ENCODE measurements around the gene CCNF.

CCNF gene

GRCh38 chr16:2464333-2464732 lies 35.1 kb downstream of the CCNF start:
- H3K4me3 ChIP-seq, result no peak overlapping the region
- peak overlapping the region in 9 of 11 experiments; percentile 16 to 51 (median 31); a peak in 9 of 22 replicates for H3K4me2 ChIP-seq
- H3K9ac ChIP-seq, result peak overlapping the region in 2 of 11 experiments; percentile 32 to 44; a peak in 2 of 22 replicates
- peaks cover 0 to 21% (median 0%) of the 10 kb centered on the region in 11 experiments; a peak in 7 of 22 replicates for H3K36me3 ChIP-seq
- TF ChIP-seq Cebpa-rat (IDR thresholded peaks at IDR 0.05), result no peak
- no peaks in the 10 kb centered on the region for H3K9me3 ChIP-seq (replicated peaks in 1 of 11)
- H3K4me1 ChIP-seq, result peaks cover 38 to 86% (median 75%) of the 10 kb centered on the region in 10 experiments
- H4K20me1 ChIP-seq, result peaks cover 0 to 68% (median 20%) of the 10 kb centered on the region in 11 experiments; a peak in 16 of 22 replicates
- peaks cover 0 to 29% (median 0%) of the 10 kb centered on the region in 11 experiments; a peak in 8 of 22 replicates for H3K27me3 ChIP-seq
- 0 out of 22 replicates have a peak overlapping the region, but pooled peaks of 1 of the 11 experiments have one; percentile 1 for H3K27ac ChIP-seq

DNA sequence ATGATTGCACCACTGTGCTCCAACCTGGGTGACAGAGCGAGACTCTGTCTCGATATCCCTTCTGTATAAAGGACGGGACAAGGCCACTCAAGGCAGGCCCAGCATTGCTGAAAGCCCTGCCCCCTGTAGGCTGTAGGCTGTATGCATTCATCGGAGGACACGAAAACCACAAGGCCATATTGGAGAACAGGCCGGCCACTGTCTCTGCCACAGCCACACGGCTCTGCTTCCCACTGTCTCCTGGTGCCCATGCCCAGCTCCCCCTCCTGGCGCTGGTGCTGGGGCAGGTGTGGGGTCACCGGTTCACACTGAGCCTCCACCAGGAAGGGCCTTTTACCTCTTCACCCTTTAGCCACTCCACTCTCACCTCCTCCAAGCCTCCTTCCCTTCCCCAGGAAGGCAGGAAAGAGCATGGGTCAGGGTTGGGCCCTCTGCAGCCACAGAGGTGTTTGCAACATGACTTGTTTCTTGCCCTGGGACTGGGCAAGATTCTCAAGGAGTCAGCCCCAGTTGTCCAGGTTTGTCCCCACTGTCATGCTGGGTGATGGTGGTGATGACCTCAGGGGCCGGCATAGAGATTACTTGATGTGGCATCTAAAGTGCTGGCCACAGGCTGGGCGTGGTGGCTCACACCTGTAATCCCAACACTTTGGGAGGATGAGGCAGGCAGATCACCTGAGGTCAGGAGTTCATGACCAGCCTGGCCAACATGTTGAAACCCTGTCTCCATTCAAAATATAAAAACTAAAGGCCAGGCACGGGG lies 36.6 kb downstream of the CCNF start:
- Histone ChIP-seq H3K27me3 (peaks cover 0 to 44% (median 0%) of the 10 kb centered on the region in 11 experiments; a peak in 8 of 22 replicates), H3K27ac (no peak overlapping the region), H3K4me2 (peak overlapping the region in 5 of 11 experiments; percentile 17 to 100 (median 100); a peak in 3 of 22 replicates), H3K4me1 (peaks cover 36 to 91% (median 80%) of the 10 kb centered on the region in 10 experiments), H4K20me1 (peaks cover 0 to 74% (median 22%) of the 10 kb centered on the region in 11 experiments; a peak in 17 of 22 replicates), H3K9ac (no peak overlapping the region), H3K36me3 (peaks cover 0 to 20% (median 0%) of the 10 kb centered on the region in 11 experiments; a peak in 7 of 22 replicates), H3K4me3 (no peak overlapping the region), H3K9me3 (replicated peaks in 1 of 11) (no peaks in the 10 kb centered on the region)
- no peak for TF ChIP-seq Cebpa-rat (IDR thresholded peaks at IDR 0.05)

GRCh38 chr16:2466667-2467527 lies 37.6 kb downstream of the CCNF start:
- H3K9ac ChIP-seq, result peak overlapping the region in 10 of 11 experiments; percentile 58 to 81 (median 76); a peak in 17 of 22 replicates
- peak overlapping the region in 8 of 11 experiments; percentile 33 to 78 (median 75); a peak in 11 of 22 replicates for H3K27ac ChIP-seq
- H3K4me2 ChIP-seq, result peak overlapping the region; percentile 96 to 100 (median 100)
- peaks cover 0 to 9% (median 0%) of the 10 kb centered on the region in 11 experiments; a peak in 5 of 22 replicates for H3K36me3 ChIP-seq
- peaks cover 0 to 72% (median 22%) of the 10 kb centered on the region in 11 experiments; a peak in 17 of 22 replicates for H4K20me1 ChIP-seq
- H3K9me3 ChIP-seq (replicated peaks in 1 of 11), result no peaks in the 10 kb centered on the region
- H3K27me3 ChIP-seq, result peaks cover 0 to 54% (median 0%) of the 10 kb centered on the region in 11 experiments; a peak in 8 of 22 replicates
- peak overlapping the region in 9 of 10 experiments; percentile 51 to 69 (median 63); a peak in 15 of 20 replicates for H3K4me3 ChIP-seq
- H3K4me1 ChIP-seq, result peaks cover 36 to 91% (median 79%) of the 10 kb centered on the region in 10 experiments
- TF ChIP-seq Cebpa-rat (IDR thresholded peaks at IDR 0.05), result no peak

DNA sequence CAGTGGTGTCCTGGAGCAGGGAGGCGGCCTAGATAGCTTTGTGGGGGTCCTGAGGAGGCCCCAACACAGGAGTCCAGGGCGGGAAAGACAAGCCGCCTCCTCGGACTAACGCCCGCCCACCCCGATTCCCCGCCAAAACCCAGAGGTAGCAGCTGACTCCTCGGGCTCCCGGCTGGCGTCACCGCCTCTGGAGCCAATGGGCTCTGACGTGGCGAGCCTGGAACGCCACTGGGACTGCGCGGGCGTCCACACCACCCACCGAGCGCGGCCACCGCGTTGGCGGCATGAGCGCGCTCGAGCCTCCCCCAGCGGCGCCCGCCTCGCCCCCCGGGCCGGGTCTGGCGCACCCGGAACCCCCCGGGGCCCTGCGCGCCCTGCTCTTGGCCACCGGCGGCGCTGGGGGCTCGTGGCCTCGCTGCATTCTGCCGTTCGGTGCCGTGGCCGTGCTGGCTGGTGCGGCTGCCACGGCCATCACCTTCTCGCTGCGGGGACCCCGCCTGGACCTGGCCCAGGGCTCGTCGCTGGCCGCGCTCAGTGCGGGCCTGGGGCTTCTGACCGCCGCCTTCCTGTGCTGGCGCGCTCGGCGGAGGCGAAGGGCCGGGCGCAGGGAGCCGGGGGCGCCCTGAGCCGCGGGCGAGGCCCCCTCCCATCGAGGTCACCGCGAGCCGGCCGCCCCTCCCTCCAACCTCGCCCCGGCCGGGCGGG lies 38.4 kb downstream of the CCNF start:
- peaks cover 41 to 91% (median 81%) of the 10 kb centered on the region in 10 experiments for H3K4me1 ChIP-seq
- no peaks in the 10 kb centered on the region for H3K9me3 ChIP-seq (replicated peaks in 1 of 11)
- H3K9ac ChIP-seq, result peak overlapping the region; percentile 58 to 81 (median 76)
- no peak for TF ChIP-seq Cebpa-rat (IDR thresholded peaks at IDR 0.05)
- peaks cover 5 to 79% (median 30%) of the 10 kb centered on the region in 11 experiments; a peak in 19 of 22 replicates for H4K20me1 ChIP-seq
- H3K36me3 ChIP-seq, result peaks cover 0 to 1% (median 0%) of the 10 kb centered on the region in 11 experiments; a peak in 4 of 22 replicates
- H3K27me3 ChIP-seq, result peaks cover 0 to 62% (median 0%) of the 10 kb centered on the region in 11 experiments; a peak in 8 of 22 replicates
- H3K4me2 ChIP-seq, result peak overlapping the region; percentile 96 to 100 (median 100)
- peak overlapping the region in 9 of 11 experiments; percentile 53 to 78 (median 74); a peak in 18 of 22 replicates for H3K27ac ChIP-seq
- peak overlapping the region; percentile 51 to 69 (median 62) for H3K4me3 ChIP-seq

GRCh38 chr16:2468233-2468724 lies 39.0 kb downstream of the CCNF start:
- Histone ChIP-seq H3K4me3 (peak overlapping the region; percentile 51 to 69 (median 62)), H3K4me1 (peaks cover 47 to 93% (median 84%) of the 10 kb centered on the region in 10 experiments), H3K4me2 (peak overlapping the region; percentile 96 to 100 (median 100)), H3K27ac (peak overlapping the region in 9 of 11 experiments; percentile 53 to 78 (median 74); a peak in 18 of 22 replicates), H3K9ac (peak overlapping the region; percentile 58 to 81 (median 76)), H3K36me3 (no peaks in the 10 kb centered on the region), H3K27me3 (peaks cover 0 to 68% (median 0%) of the 10 kb centered on the region in 11 experiments; a peak in 8 of 22 replicates), H4K20me1 (peaks cover 8 to 85% (median 36%) of the 10 kb centered on the region in 11 experiments; a peak in 19 of 22 replicates), H3K9me3 (replicated peaks in 1 of 11) (no peaks in the 10 kb centered on the region)
- no peak for TF ChIP-seq Cebpa-rat (IDR thresholded peaks at IDR 0.05)

DNA sequence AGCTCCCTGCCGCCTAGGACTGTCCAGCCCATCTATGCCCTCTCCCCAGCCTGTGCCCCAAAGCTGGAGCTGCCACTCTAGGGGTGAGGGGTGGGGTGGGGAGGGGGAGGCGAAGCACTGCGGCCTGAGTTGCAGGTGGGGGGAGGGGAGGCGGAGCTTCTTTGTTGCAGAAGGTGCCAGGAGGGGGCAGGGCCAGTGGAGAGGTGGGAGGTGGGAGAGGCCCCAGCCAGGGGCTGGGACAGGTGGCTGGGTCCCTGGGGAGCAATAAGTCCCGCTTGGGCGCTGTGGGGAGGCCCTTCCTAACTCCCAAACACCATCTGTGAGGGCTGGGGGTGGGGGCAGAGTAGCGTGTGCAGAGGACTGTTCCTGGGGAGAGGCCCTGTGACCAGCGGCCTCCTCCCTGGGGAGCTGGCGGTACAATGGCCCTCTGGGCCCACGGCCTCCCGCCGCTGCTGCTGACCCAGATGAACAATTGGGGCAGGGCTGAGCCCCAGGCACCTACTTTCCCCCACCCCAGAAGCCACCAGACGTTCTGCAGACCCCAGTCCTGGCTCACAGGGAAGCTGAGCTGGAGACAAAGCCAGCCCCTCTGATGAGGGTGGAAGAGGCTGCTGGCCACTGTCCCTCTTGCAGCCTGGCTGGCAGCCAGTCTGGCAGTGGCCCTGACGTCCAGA lies 39.6 kb downstream of the CCNF start:
- Histone ChIP-seq H3K27me3 (peaks cover 0 to 69% (median 0%) of the 10 kb centered on the region in 11 experiments; a peak in 8 of 22 replicates), H3K9me3 (replicated peaks in 1 of 11) (no peaks in the 10 kb centered on the region), H3K4me2 (peak overlapping the region; percentile 96 to 100 (median 100)), H3K4me3 (peak overlapping the region; percentile 51 to 69 (median 62); a peak in 18 of 20 replicates), H3K9ac (peak overlapping the region in 9 of 11 experiments; percentile 58 to 81 (median 77); a peak in 17 of 22 replicates), H3K4me1 (peaks cover 51 to 92% (median 83%) of the 10 kb centered on the region in 10 experiments), H4K20me1 (peaks cover 8 to 83% (median 36%) of the 10 kb centered on the region in 11 experiments; a peak in 19 of 22 replicates), H3K27ac (peak overlapping the region in 7 of 11 experiments; percentile 43 to 77 (median 65); a peak in 10 of 22 replicates), H3K36me3 (no peaks in the 10 kb centered on the region)
- no peak for TF ChIP-seq Cebpa-rat (IDR thresholded peaks at IDR 0.05)
